K562 (cell line): ENCODE measurements around the gene HMBS. TPM values are rescaled to one million over a fixed set of nuclear protein-coding genes. Genes with fewer than 3 reads are reported as not detected.
A peak's percentile ranks its signal among the peaks of the same experiment; 100 is the strongest.

Experiments
- CEBPG ChIP-seq, 3 experiments: fragments of 200-800 bp in 1 of 3; sonication (Bioruptor generic) in 1 of 3; sonication (generic) in 1 of 3; formaldehyde crosslinking in 1 of 3; IDR thresholded peaks in 2 of 3; conservative IDR thresholded peaks in 1 of 3; 2 replicates each; pipeline versions ENCODE4 v1.6.1 to v1.8.0; 2016 to 2022; ENCODE audit warnings: missing compliant biosample characterization in 2 of 3, missing genetic modification characterization in 2 of 3, mild to moderate bottlenecking in 1 of 3, missing genetic modification reagents in 1 of 3
- HDAC1 ChIP-seq, 2 experiments: fragments of 450-650 bp; IDR thresholded peaks; 2 replicates each; pipeline ENCODE4 v1.6.1; 2016 to 2017; ENCODE audit warnings: inconsistent platforms in 1 of 2, mild to moderate bottlenecking in 1 of 2, moderate library complexity in 1 of 2
- MYBL2 ChIP-seq, 2 experiments: fragments of 450-650 bp in 1 of 2; sonication (generic) in 1 of 2; formaldehyde crosslinking in 1 of 2; IDR thresholded peaks; 2 replicates each; pipeline versions ENCODE4 v1.6.1 to v1.8.1; 2017 to 2022; ENCODE audit warnings: borderline replicate concordance in 1 of 2, inconsistent platforms in 1 of 2, low read depth in 1 of 2, mild to moderate bottlenecking in 1 of 2, missing genetic modification reagents in 1 of 2, moderate library complexity in 1 of 2
- NR4A1 ChIP-seq, 2 experiments: fragments of 250-450 bp in 1 of 2; fragments of 450-650 bp in 1 of 2; sonication (Bioruptor Pico) in 1 of 2; IDR thresholded peaks; 2 replicates each; pipeline versions ENCODE4 v1.4.0 to v1.6.1; 2016 to 2020; ENCODE audit warnings: mild to moderate bottlenecking in 2 of 2, missing compliant biosample characterization in 1 of 2, missing genetic modification characterization in 1 of 2, moderate library complexity in 1 of 2
- RBM25 ChIP-seq: fragments of 200-400 bp; formaldehyde crosslinking; IDR thresholded peaks from 2 replicates; pipeline ENCODE4 v1.6.1; 2018; ENCODE audit warnings: low read length, low read depth, moderate library complexity; ENCODE audit not compliant: severe bottlenecking
- SNIP1 ChIP-seq: fragments of 450-650 bp; IDR thresholded peaks from 2 replicates; pipeline ENCODE4 v1.7.1; 2017; ENCODE audit warnings: low read depth, mild to moderate bottlenecking
- TAF1 ChIP-seq: IDR thresholded peaks from 2 replicates; pipeline ENCODE4 v1.6.1; 2011; ENCODE audit warnings: mild to moderate bottlenecking, low read length, moderate library complexity; ENCODE audit not compliant: insufficient read depth, control insufficient read depth, severe bottlenecking; ENCODE audit errors: extremely low read depth
- TEAD2 ChIP-seq: fragments of 450-650 bp; IDR thresholded peaks from 2 replicates; pipeline ENCODE4 v1.6.1; 2016; ENCODE audit warnings: missing genetic modification characterization, control low read depth, missing compliant biosample characterization
- ZNF143 ChIP-seq: sonication (generic); formaldehyde crosslinking; IDR thresholded peaks from 2 replicates; pipeline ENCODE4 v1.9.0; 2022; ENCODE audit warnings: mild to moderate bottlenecking, missing genetic modification reagents
- ZNF354B ChIP-seq: fragments of 250-450 bp; sonication (Bioruptor Pico); IDR thresholded peaks from 2 replicates; pipeline ENCODE4 v1.4.0; 2020
- polyA plus RNA-seq, 8 experiments: library from polyadenylated mRNA; depleted of rRNA in 4 of 8; stranded (reverse) in 5 of 8; unstranded in 3 of 8; fragments of >200 nt; fragmentation: Nextera tagmentation in 2 of 8; fragmentation: Illumina TruSeq in 1 of 8; extraction: Ambion mirVana in 2 of 8; extraction: Trizol in 1 of 8; gene quantifications; 2 replicates each; pipeline versions ENCODE4 v1.2.1 to v1.2.3, GENCODE V29; 2011 to 2014; ENCODE audit warnings: inconsistent platforms in 1 of 8, missing spikeins in 1 of 8
- total RNA-seq, 7 experiments: library from RNA; depleted of rRNA in 6 of 7; stranded (reverse); fragments of >200 nt in 6 of 7; fragmentation: Illumina TruSeq in 2 of 7; extraction: Trizol in 2 of 7; gene quantifications; 2 replicates each; pipeline versions ENCODE4 v1.2.1 to v1.2.3, GENCODE V29; 2011 to 2021; ENCODE audit warnings: low replicate concordance in 1 of 7
- TF ChIP-seq, protein P1 (sequence below): fragments of 450-650 bp; IDR thresholded peaks from 2 replicates; pipeline ENCODE4 v1.6.1; 2018; ENCODE audit not compliant: partially characterized antibody
- TF ChIP-seq, protein P2 (sequence below): fragments of 250-450 bp; sonication (Bioruptor Pico); IDR thresholded peaks from 2 replicates; pipeline ENCODE4 v1.4.0; 2020; ENCODE audit warnings: borderline replicate concordance
- TF ChIP-seq, protein P3 (sequence below): sonication (generic); formaldehyde crosslinking; IDR thresholded peaks from 2 replicates; pipeline ENCODE4 v1.5.0; 2020; ENCODE audit warnings: missing genetic modification reagents
- TF ChIP-seq, protein P4 (sequence below): conservative IDR thresholded peaks from 2 replicates; pipeline ENCODE4 v1.6.1; 2011; ENCODE audit warnings: low read depth, mild to moderate bottlenecking, low read length; ENCODE audit not compliant: control insufficient read depth
- TF ChIP-seq, protein P5 (sequence below): fragments of 450-650 bp; IDR thresholded peaks from 2 replicates; pipeline ENCODE4 v1.6.1; 2016; ENCODE audit warnings: missing biosample characterization, missing genetic modification characterization

Gene HMBS
- total and polyA plus RNA-seq, 9 of the 15 experiments (the other 6 are each of a cell fraction or from before 2014, with no cell fraction given): 56.9 to 385 (median 286) TPM

DNA sequence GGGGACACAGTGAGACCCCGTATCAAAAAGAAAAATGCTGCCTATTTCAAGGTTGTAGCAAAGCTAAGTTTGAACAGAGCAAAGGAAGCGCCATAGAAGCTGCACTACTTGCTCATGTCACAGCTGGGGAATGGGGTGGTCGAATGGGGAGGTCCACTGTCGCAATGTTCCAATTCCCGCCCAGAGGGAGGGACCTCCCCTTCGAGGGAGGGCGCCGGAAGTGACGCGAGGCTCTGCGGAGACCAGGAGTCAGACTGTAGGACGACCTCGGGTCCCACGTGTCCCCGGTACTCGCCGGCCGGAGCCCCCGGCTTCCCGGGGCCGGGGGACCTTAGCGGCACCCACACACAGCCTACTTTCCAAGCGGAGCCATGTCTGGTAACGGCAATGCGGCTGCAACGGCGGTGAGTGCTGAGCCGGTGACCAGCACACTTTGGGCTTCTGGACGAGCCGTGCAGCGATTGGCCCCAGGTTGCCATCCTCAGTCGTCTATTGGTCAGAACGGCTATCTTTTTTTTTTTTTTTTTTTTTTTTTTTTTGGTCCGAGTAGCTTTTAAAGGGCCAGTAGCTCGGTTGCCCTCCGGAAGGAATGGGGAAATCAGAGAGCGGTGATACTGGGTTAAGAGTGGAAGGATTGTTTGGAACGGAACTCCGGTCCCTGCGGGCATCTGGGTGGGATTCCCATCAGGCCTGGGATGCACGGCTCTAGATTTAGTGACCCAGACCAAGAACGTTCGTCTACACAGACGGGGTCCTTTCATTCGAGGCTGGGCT lies at the start of gene HMBS (continued):
- TF ChIP-seq, protein P1, sequence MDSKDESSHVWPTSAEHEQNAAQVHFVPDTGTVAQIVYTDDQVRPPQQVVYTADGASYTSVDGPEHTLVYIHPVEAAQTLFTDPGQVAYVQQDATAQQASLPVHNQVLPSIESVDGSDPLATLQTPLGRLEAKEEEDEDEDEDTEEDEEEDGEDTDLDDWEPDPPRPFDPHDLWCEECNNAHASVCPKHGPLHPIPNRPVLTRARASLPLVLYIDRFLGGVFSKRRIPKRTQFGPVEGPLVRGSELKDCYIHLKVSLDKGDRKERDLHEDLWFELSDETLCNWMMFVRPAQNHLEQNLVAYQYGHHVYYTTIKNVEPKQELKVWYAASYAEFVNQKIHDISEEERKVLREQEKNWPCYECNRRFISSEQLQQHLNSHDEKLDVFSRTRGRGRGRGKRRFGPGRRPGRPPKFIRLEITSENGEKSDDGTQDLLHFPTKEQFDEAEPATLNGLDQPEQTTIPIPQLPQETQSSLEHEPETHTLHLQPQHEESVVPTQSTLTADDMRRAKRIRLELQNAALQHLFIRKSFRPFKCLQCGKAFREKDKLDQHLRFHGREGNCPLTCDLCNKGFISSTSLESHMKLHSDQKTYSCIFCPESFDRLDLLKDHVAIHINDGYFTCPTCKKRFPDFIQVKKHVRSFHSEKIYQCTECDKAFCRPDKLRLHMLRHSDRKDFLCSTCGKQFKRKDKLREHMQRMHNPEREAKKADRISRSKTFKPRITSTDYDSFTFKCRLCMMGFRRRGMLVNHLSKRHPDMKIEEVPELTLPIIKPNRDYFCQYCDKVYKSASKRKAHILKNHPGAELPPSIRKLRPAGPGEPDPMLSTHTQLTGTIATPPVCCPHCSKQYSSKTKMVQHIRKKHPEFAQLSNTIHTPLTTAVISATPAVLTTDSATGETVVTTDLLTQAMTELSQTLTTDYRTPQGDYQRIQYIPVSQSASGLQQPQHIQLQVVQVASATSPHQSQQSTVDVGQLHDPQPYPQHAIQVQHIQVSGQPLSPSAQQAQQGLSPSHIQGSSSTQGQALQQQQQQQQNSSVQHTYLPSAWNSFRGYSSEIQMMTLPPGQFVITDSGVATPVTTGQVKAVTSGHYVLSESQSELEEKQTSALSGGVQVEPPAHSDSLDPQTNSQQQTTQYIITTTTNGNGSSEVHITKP: peak; percentile 80
- TF ChIP-seq SNIP1: no peak
- TF ChIP-seq, protein P2, sequence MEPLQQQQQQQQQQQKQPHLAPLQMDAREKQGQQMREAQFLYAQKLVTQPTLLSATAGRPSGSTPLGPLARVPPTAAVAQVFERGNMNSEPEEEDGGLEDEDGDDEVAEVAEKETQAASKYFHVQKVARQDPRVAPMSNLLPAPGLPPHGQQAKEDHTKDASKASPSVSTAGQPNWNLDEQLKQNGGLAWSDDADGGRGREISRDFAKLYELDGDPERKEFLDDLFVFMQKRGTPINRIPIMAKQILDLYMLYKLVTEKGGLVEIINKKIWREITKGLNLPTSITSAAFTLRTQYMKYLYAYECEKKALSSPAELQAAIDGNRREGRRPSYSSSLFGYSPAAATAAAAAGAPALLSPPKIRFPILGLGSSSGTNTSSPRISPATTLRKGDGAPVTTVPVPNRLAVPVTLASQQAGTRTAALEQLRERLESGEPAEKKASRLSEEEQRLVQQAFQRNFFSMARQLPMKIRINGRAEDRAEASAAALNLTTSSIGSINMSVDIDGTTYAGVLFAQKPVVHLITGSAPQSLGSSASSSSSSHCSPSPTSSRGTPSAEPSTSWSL (CRISPR knock-in tag): no peak; the same call in 1 of the 2 replicates
- TF ChIP-seq, protein P3, sequence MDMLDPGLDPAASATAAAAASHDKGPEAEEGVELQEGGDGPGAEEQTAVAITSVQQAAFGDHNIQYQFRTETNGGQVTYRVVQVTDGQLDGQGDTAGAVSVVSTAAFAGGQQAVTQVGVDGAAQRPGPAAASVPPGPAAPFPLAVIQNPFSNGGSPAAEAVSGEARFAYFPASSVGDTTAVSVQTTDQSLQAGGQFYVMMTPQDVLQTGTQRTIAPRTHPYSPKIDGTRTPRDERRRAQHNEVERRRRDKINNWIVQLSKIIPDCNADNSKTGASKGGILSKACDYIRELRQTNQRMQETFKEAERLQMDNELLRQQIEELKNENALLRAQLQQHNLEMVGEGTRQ (CRISPR knock-in tag): peak; percentile 53; the same call in 1 of the 2 replicates
- TF ChIP-seq, protein P4, sequence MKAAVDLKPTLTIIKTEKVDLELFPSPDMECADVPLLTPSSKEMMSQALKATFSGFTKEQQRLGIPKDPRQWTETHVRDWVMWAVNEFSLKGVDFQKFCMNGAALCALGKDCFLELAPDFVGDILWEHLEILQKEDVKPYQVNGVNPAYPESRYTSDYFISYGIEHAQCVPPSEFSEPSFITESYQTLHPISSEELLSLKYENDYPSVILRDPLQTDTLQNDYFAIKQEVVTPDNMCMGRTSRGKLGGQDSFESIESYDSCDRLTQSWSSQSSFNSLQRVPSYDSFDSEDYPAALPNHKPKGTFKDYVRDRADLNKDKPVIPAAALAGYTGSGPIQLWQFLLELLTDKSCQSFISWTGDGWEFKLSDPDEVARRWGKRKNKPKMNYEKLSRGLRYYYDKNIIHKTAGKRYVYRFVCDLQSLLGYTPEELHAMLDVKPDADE: peak; percentile 67; the same call in 1 of the 2 replicates
- no peak for TF ChIP-seq NR4A1 (CRISPR knock-in tag; IDR thresholded peaks at IDR 0.05)
- TF ChIP-seq NR4A1 (tag; IDR thresholded peaks at IDR 0.05): no peak
- no peak for TF ChIP-seq MYBL2 (IDR thresholded peaks at IDR 0.05; ENCODE audit: low read depth)
- TF ChIP-seq MYBL2 (CRISPR knock-in tag; IDR thresholded peaks at IDR 0.05; ENCODE audit: borderline replicate concordance): no peak
- no peak for TF ChIP-seq TEAD2
- TF ChIP-seq ZNF354B (CRISPR knock-in tag): no peak
- TF ChIP-seq RBM25: peak; percentile 36
- TF ChIP-seq, protein P5, sequence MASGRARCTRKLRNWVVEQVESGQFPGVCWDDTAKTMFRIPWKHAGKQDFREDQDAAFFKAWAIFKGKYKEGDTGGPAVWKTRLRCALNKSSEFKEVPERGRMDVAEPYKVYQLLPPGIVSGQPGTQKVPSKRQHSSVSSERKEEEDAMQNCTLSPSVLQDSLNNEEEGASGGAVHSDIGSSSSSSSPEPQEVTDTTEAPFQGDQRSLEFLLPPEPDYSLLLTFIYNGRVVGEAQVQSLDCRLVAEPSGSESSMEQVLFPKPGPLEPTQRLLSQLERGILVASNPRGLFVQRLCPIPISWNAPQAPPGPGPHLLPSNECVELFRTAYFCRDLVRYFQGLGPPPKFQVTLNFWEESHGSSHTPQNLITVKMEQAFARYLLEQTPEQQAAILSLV (tag): no peak
- TF ChIP-seq HDAC1 (IDR thresholded peaks at IDR 0.05): peak in 1 of 2 experiments; percentile 81; a peak in 1 of 4 replicates
- TF ChIP-seq ZNF143 (CRISPR knock-in tag): 0 out of 2 replicates have a peak, but pooled peaks have one; percentile 10
- TF ChIP-seq TAF1: peak; percentile 76
- TF ChIP-seq CEBPG (CRISPR knock-in tag; IDR thresholded peaks at IDR 0.05): peak; percentile 92
- peak; percentile 76 to 86 for TF ChIP-seq CEBPG (tag; conservative IDR thresholded peaks at IDR 0.05 in 1 of 2, IDR thresholded peaks at IDR 0.05 in 1 of 2)
